K562 (cell line): Measurements from ENCODE around the gene KRT81. TPM values are rescaled to one million over a fixed set of nuclear protein-coding genes. Genes with fewer than 3 reads are reported as not detected.

Experiments
- ATAC-seq: fragments of 200-7000 bp; cut with Tn5 transposase; 3 replicates; pipeline ENCODE4 v1.9.1; 2020; ENCODE audit warnings: moderate library complexity
- BruUV-seq: library from RNA; stranded (reverse); fragments of 400-500 nt; replicated peaks from 2 replicates; lab custom pipeline; 2021; lab: Mats Ljungman, UMichigan
- CTCF ChIA-PET: fragments of 300-600 bp; formaldehyde crosslinking; extraction: SDS; loops from one replicate; lab custom pipeline; 2021; ENCODE audit warnings: low intra/inter-chr PET ratio; lab: Yijun Ruan, JAX
- POLR2A ChIA-PET: fragments of 300-600, 350-650 bp; sonication (Branson Sonifier 250); formaldehyde crosslinking; extraction: SDS; loops from one replicate; lab custom pipeline; 2021; ENCODE audit warnings: antibody characterized with exemption, inconsistent platforms; lab: Yijun Ruan, JAX
- DNase-seq, 4 experiments: peaks; one replicate each; pipeline versions ENCODE4 v3.0.0 to v3.0.0-alpha.2; 2011 to 2018; ENCODE audit warnings: low spot score in 3 of 4, mixed read lengths in 3 of 4; ENCODE audit errors: extremely low read depth in 1 of 4
- FAIRE-seq: peaks from 2 replicates; lab custom pipeline; 2011; peaks lifted over from hg19 to GRCh38; lab: Jason Lieb, UNC
- H2AFZ ChIP-seq: 2 replicates; pipeline ENCODE4 v1.6.0; 2011; ENCODE audit warnings: low read depth, low read length, control low read depth, inconsistent platforms
- H3K27ac ChIP-seq: fragments of 200-600 bp; 3 replicates; pipeline ENCODE4 v1.8.0; 2011; ENCODE audit warnings: low read depth, mild to moderate bottlenecking, control low read depth, inconsistent platforms, low read length, moderate library complexity, mixed read lengths; ENCODE audit errors: extremely low read depth
- H3K27me3 ChIP-seq, 2 experiments: fragments of 300-600 bp in 1 of 2; 2 replicates in 1 of 2; 3 replicates in 1 of 2; pipeline versions ENCODE4 v1.6.0 to v1.8.0; 2011; ENCODE audit warnings: inconsistent platforms in 2 of 2, low read length in 2 of 2, mild to moderate bottlenecking in 1 of 2, mixed read lengths in 1 of 2, moderate library complexity in 1 of 2; ENCODE audit not compliant: control insufficient read depth in 2 of 2, insufficient read depth in 2 of 2
- H3K36me3 ChIP-seq: fragments of 300-600 bp; 3 replicates; pipeline ENCODE4 v1.8.0; 2011; ENCODE audit warnings: mild to moderate bottlenecking, low read length, inconsistent platforms; ENCODE audit not compliant: control insufficient read depth, insufficient read depth
- H3K4me1 ChIP-seq, 2 experiments: fragments of 200-600 bp in 1 of 2; replicated peaks in 1 of 2; 2 replicates in 1 of 2; 3 replicates in 1 of 2; pipeline versions ENCODE4 v1.5.1 to v1.8.0; 2011; ENCODE audit warnings: inconsistent platforms in 2 of 2, low read length in 2 of 2, mild to moderate bottlenecking in 1 of 2, mixed read lengths in 1 of 2, moderate library complexity in 1 of 2; ENCODE audit not compliant: control insufficient read depth in 2 of 2, insufficient read depth in 2 of 2
- H3K4me2 ChIP-seq: 2 replicates; pipeline ENCODE4 v1.6.1; 2011; ENCODE audit warnings: low read length, control low read depth, inconsistent platforms, mixed read lengths; ENCODE audit not compliant: insufficient read depth
- H3K4me3 ChIP-seq: fragments of 200-600 bp; sonication (generic), shearing (Covaris generic); 2 replicates; pipeline ENCODE4 v1.5.1; 2016; ENCODE audit warnings: control low read depth, inconsistent platforms
- H3K79me2 ChIP-seq: fragments of 200-600 bp; 3 replicates; pipeline ENCODE4 v1.8.0; 2011; ENCODE audit warnings: low read length, inconsistent platforms; ENCODE audit not compliant: control insufficient read depth, insufficient read depth
- H3K9ac ChIP-seq, 2 experiments: 2 replicates each; pipeline versions ENCODE4 v1.6.0 to v1.6.1; 2011; ENCODE audit warnings: low read depth in 2 of 2, low read length in 2 of 2, control low read depth in 1 of 2, inconsistent platforms in 1 of 2, mild to moderate bottlenecking in 1 of 2, mixed read lengths in 1 of 2; ENCODE audit not compliant: insufficient read depth in 1 of 2
- H3K9me1 ChIP-seq: one replicate; pipeline ENCODE4 v1.6.0; 2011; ENCODE audit warnings: inconsistent platforms, mild to moderate bottlenecking, low read length, moderate library complexity; ENCODE audit not compliant: control insufficient read depth, insufficient read depth
- H3K9me3 ChIP-seq: replicated peaks from 2 replicates; pipeline ENCODE4 v1.5.1; 2011; ENCODE audit warnings: low read depth, low read length, inconsistent platforms; ENCODE audit not compliant: control insufficient read depth, insufficient read depth
- H4K20me1 ChIP-seq: replicated peaks from 2 replicates; pipeline ENCODE4 v1.6.1; 2011; ENCODE audit warnings: low read length, inconsistent platforms, mixed read lengths; ENCODE audit not compliant: control insufficient read depth, insufficient read depth
- ASH1L ChIP-seq: fragments of 450-650 bp; IDR thresholded peaks from 2 replicates; pipeline ENCODE4 v1.6.1; 2018; ENCODE audit warnings: borderline replicate concordance, mild to moderate bottlenecking, low read depth; ENCODE audit not compliant: partially characterized antibody
- BACH1 ChIP-seq: fragments of 200-800 bp; sonication (Bioruptor generic); IDR thresholded peaks from 2 replicates; pipeline ENCODE4 v1.6.1; 2016; ENCODE audit warnings: missing genetic modification characterization, missing compliant biosample characterization
- CEBPG ChIP-seq, 3 experiments: fragments of 200-800 bp in 1 of 3; sonication (Bioruptor generic) in 1 of 3; sonication (generic) in 1 of 3; formaldehyde crosslinking in 1 of 3; IDR thresholded peaks in 2 of 3; conservative IDR thresholded peaks in 1 of 3; 2 replicates each; pipeline versions ENCODE4 v1.6.1 to v1.8.0; 2016 to 2022; ENCODE audit warnings: missing compliant biosample characterization in 2 of 3, missing genetic modification characterization in 2 of 3, mild to moderate bottlenecking in 1 of 3, missing genetic modification reagents in 1 of 3
- HNRNPK ChIP-seq: fragments of 200-400 bp; formaldehyde crosslinking; IDR thresholded peaks from one replicate; pipeline ENCODE4 v1.6.1; 2018; ENCODE audit warnings: mild to moderate bottlenecking, low read depth, low read length; ENCODE audit not compliant: poor library complexity, severe bottlenecking
- MYC ChIP-seq, 2 experiments: fragments of 250-450 bp in 1 of 2; sonication (Bioruptor Pico) in 1 of 2; IDR thresholded peaks; 2 replicates each; pipeline versions ENCODE4 v1.5.1 to v1.6.1; 2012 to 2021; ENCODE audit warnings: low read depth in 2 of 2, borderline replicate concordance in 1 of 2, improper control_type of control experiment in 1 of 2, low read length in 1 of 2, mild to moderate bottlenecking in 1 of 2, moderate library complexity in 1 of 2
- RBM14 ChIP-seq: fragments of 200-400 bp; formaldehyde crosslinking; IDR thresholded peaks from 2 replicates; pipeline ENCODE4 v1.6.1; 2018; ENCODE audit warnings: low read depth, mild to moderate bottlenecking, low read length, moderate library complexity, borderline replicate concordance; ENCODE audit not compliant: insufficient read depth
- TRIM25 ChIP-seq: fragments of 450-650 bp; IDR thresholded peaks from 2 replicates; pipeline ENCODE4 v1.7.0; 2016; ENCODE audit warnings: borderline replicate concordance
- ZBTB8A ChIP-seq: fragments of 450-650 bp; IDR thresholded peaks from 2 replicates; pipeline ENCODE4 v1.6.1; 2018; ENCODE audit warnings: mild to moderate bottlenecking, moderate library complexity; ENCODE audit not compliant: partially characterized antibody
- ZFP91 ChIP-seq: sonication (generic); formaldehyde crosslinking; IDR thresholded peaks from 2 replicates; pipeline ENCODE4 v1.8.0; 2022; ENCODE audit warnings: mild to moderate bottlenecking, missing genetic modification reagents
- WGBS: fragments of 100-300 bp; shearing (Covaris generic); methylation state at CpG from one replicate; pipeline ENCODE4 v1.1.6; 2016; ENCODE audit warnings: low coverage, mixed read lengths; ENCODE audit not compliant: insufficient coverage; ENCODE audit errors: missing lambda C conversion rate; 5-methylcytosine and 5-hydroxymethylcytosine counted together
- in situ Hi-C: fragments of 300-500 bp; cut with MboI; formaldehyde crosslinking; loops from 4 replicates; pipeline ENCODE4 v1.15.0; 2018; ENCODE audit warnings: inconsistent platforms, mixed read lengths
- intact Hi-C: fragments of 100-400 bp; cut with micrococcal nuclease; formaldehyde crosslinking; loops from 2 replicates; pipeline ENCODE4 v1.14.2; 2022
- polyA plus RNA-seq, 8 experiments: library from polyadenylated mRNA; depleted of rRNA in 4 of 8; stranded (reverse) in 5 of 8; unstranded in 3 of 8; fragments of >200 nt; fragmentation: Nextera tagmentation in 2 of 8; fragmentation: Illumina TruSeq in 1 of 8; extraction: Ambion mirVana in 2 of 8; extraction: Trizol in 1 of 8; gene quantifications; 2 replicates each; pipeline versions ENCODE4 v1.2.1 to v1.2.3, GENCODE V29; 2011 to 2014; ENCODE audit warnings: inconsistent platforms in 1 of 8, missing spikeins in 1 of 8
- total RNA-seq, 7 experiments: library from RNA; depleted of rRNA in 6 of 7; stranded (reverse); fragments of >200 nt in 6 of 7; fragmentation: Illumina TruSeq in 2 of 7; extraction: Trizol in 2 of 7; gene quantifications; 2 replicates each; pipeline versions ENCODE4 v1.2.1 to v1.2.3, GENCODE V29; 2011 to 2021; ENCODE audit warnings: low replicate concordance in 1 of 7

The KRT81 gene
- total and polyA plus RNA-seq, 9 of the 15 experiments (the other 6 are each of a cell fraction or from before 2014, with no cell fraction given): 0.27 TPM; not detected in 8

GRCh38 chr12:52254180-52254964 is 37.0 kb downstream of the KRT81 start:
- Histone ChIP-seq H3K4me2 (no peak overlapping the region), H3K36me3 (no peaks in the 10 kb centered on the region), H3K4me3 (no peak overlapping the region), H3K9ac (no peak overlapping the region), H3K27ac (no peak overlapping the region), H2AFZ (no peak overlapping the region), H3K79me2 (no peaks in the 10 kb centered on the region), H3K27me3 (peaks cover 36 to 72% of the 10 kb centered on the region in 2 experiments), H4K20me1 (0 out of 2 replicates have a peak, but pooled peaks cover 11% of the 10 kb centered on the region), H3K4me1 (peaks cover 0 to 5% of the 10 kb centered on the region in 2 experiments; a peak in 1 of 5 replicates), H3K9me3 (no peaks in the 10 kb centered on the region), H3K9me1 (no peaks in the 10 kb centered on the region)
- intact Hi-C loops: no loop called here
- in situ Hi-C loops: no loop called here
- ChIA-PET POLR2A (interaction anchor here (1.3 kb wide), 1 partner anchor 10 kb away, joined by 9 read pairs; no protein-coding TSS in a partner anchor), CTCF (no interaction called here)
- ATAC-seq (no peak), DNase-seq (no peak), FAIRE-seq (no peak)
- BruUV-seq: no TSS peak
- WGBS: 2% methylated on average over 10 of the region's 10 CpGs
- no peak for TF ChIP-seq BACH1 (tag)
- TF ChIP-seq ZBTB8A: no peak
- TF ChIP-seq CEBPG (CRISPR knock-in tag; IDR thresholded peaks at IDR 0.05): no peak
- TF ChIP-seq CEBPG (tag; conservative IDR thresholded peaks at IDR 0.05 in 1 of 2, IDR thresholded peaks at IDR 0.05 in 1 of 2): no peak
- TF ChIP-seq ASH1L: no peak
- no peak for TF ChIP-seq ZFP91 (CRISPR knock-in tag)
- no peak for TF ChIP-seq RBM14
- TF ChIP-seq HNRNPK: no peak
- no peak for TF ChIP-seq MYC (IDR thresholded peaks at IDR 0.05; ENCODE audit: low read depth, low read length)
- no peak for TF ChIP-seq MYC (CRISPR knock-in tag; IDR thresholded peaks at IDR 0.05; ENCODE audit: borderline replicate concordance, low read depth)
- TF ChIP-seq TRIM25: no peak
